Erythroblast (primary cell): ENCODE measurements around the gene SDC1.

Experiments
- DNase-seq, 2 experiments: peaks; one replicate each; lab custom pipeline; 2025; lab: John Stamatoyannopoulos, UW
- GATA1 ChIP-seq: IDR thresholded peaks from 2 replicates; pipeline ENCODE4 v1.6.1; 2011; ENCODE audit warnings: low read depth, mild to moderate bottlenecking, control low read depth, low read length, moderate library complexity
- POLR2A ChIP-seq: IDR thresholded peaks from 2 replicates; pipeline ENCODE4 v1.6.1; 2011; ENCODE audit warnings: mild to moderate bottlenecking, low read length

The SDC1 gene

GRCh38 chr2:20213651-20214565 is 11.0 kb downstream of the SDC1 start:
- no peak for DNase-seq
- TF ChIP-seq GATA1 (no peak), POLR2A (no peak)

- DNase-seq, result no peak
- no peak for TF ChIP-seq POLR2A
- TF ChIP-seq GATA1, result no peak
These were observed 11.9 kb downstream of the SDC1 start for GRCh38 chr2:20212871-20213503.

- TF ChIP-seq POLR2A, result no peak
- TF ChIP-seq GATA1, result no peak
- no peak for DNase-seq
These were observed 12.5 kb downstream of the SDC1 start for GRCh38 chr2:20212459-20212870.

- DNase-seq, result no peak
- TF ChIP-seq GATA1, result no peak
- TF ChIP-seq POLR2A, result no peak
These were observed 13.0 kb downstream of the SDC1 start for GRCh38 chr2:20211860-20212458.

GRCh38 chr2:20211420-20211819 is 13.5 kb downstream of the SDC1 start:
- no peak for DNase-seq
- TF ChIP-seq POLR2A (no peak), GATA1 (no peak)

- DNase-seq, result no peak
- TF ChIP-seq POLR2A, result no peak
- TF ChIP-seq GATA1, result no peak
These were observed 14.5 kb downstream of the SDC1 start for GRCh38 chr2:20210462-20210861.

- no peak for DNase-seq
- TF ChIP-seq GATA1, result no peak
- no peak for TF ChIP-seq POLR2A
These were observed 15.4 kb downstream of the SDC1 start for GRCh38 chr2:20209373-20210109.

GRCh38 chr2:20208476-20208859 is 16.5 kb downstream of the SDC1 start:
- DNase-seq, result no peak
- TF ChIP-seq POLR2A (no peak), GATA1 (no peak)

- no peak for TF ChIP-seq GATA1
- TF ChIP-seq POLR2A, result no peak
- no peak for DNase-seq
These were observed 17.9 kb downstream of the SDC1 start for GRCh38 chr2:20207051-20207450.

GRCh38 chr2:20205915-20206524 is 18.9 kb downstream of the SDC1 start:
- no peak for DNase-seq
- no peak for TF ChIP-seq POLR2A
- TF ChIP-seq GATA1, result no peak

GRCh38 chr2:20205069-20205468 is 19.9 kb downstream of the SDC1 start:
- TF ChIP-seq GATA1 (no peak), POLR2A (no peak)
- DNase-seq, result no peak

- no peak for DNase-seq
- TF ChIP-seq POLR2A, result no peak
- no peak for TF ChIP-seq GATA1
These were observed 21.3 kb downstream of the SDC1 start for GRCh38 chr2:20203521-20204225.
